Gastrocnemius medialis (tissue), 4 donors: Measurements from ENCODE around the gene CHST11.

ENCODE experiments used
- CTCF ChIP-seq, 5 experiments: fragments of 450-650 bp in 3 of 5; fragments of 200-600 bp in 2 of 5; sonication (generic) in 2 of 5; IDR thresholded peaks in 4 of 5; conservative IDR thresholded peaks in 1 of 5; 1 replicate in 4 of 5; 2 replicates in 1 of 5; pipeline ENCODE4 v1.5.1; 2016 to 2019; ENCODE audit warnings: antibody characterized with exemption in 5 of 5, mild to moderate bottlenecking in 3 of 5, moderate library complexity in 3 of 5
- POLR2A ChIP-seq, 2 donors: fragments of 450-650 bp; IDR thresholded peaks; one replicate each; pipeline ENCODE4 v1.6.1; 2017; ENCODE audit warnings: antibody characterized with exemption in 2 of 2, mild to moderate bottlenecking in 2 of 2, moderate library complexity in 2 of 2

DNA sequence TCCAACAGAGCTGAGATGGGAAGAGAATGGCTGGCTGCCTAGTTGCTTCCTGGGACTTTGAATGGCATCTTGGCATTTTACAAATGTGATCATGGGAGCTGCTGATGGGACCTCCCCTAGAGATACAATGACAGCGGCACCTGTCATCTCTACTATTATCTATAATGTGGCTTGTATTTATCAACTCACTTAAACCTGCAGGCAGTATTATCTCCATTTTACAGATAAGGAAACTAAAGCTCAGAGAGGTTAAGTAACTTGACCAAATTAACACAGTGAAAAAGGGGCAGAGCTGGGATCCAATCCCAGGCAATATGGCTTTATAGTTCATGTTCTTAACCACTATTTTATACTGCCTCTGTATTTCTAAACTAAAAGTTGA, 111.7 kb downstream of the CHST11 start:
- no peak for TF ChIP-seq CTCF (IDR thresholded peaks at IDR 0.05 in 4 of 5, conservative IDR thresholded peaks at IDR 0.05 in 1 of 5)
- TF ChIP-seq POLR2A (IDR thresholded peaks at IDR 0.05), result no peak
